Measurements from ENCODE around the gene CEP44.
"Not testable (repeated sequence)": the region's sequence is repeated elsewhere in the genome, so short reads cannot be mapped to it uniquely, and the experiment has no call there.

CEP44 gene

DNA sequence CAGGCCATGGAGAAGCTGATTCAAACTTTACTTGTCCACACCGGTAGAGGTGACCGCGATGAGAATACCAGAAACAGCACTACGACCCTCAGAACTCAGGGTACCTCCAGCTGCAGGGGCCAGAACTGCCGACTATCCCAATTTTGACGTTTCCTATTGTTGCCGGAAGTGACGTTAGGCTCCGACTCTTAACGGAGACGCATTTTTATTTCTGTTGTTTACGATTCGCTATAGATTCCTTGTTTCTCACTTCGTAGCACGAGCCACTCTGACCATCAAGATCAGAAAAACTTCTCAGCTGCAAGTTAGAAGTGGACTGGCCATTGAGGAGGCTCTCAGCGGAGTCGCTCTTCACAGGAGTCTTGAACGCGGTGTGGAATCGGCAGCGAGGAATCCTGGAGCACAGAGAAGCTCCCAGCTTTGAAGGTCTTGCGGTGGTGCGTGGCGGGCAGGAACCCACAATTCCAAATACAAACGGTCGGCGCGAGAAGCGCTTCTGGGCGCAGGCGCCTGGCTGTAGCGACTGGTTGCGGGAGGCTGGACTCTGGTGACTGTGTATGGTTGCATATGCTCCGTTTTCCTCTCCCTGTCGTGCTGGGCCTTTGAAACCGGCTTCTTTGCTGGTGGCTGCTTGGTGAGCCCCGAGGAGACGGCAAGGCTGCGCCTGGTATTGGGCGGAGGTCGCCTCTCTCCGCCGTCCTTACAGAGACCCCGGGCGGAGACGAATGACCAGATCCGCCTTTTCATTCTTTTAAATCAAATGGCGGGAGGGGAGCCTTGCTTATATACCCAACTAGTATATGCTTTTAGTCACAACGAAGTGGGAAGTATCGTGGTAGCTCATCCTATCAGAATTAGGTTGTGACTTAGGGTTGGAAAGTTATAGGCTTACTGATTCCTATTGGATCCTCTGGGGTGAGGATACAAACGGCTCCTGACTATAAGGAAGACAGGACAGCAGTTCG is at the start of gene CEP44, which contains the start of gene FBXO8:
TSS of gene CEP44 (plus strand) at position 405 of the 965 bp plus-strand sequence. CDS start 15,211 bp downstream, outside the sequence.
TSS of gene FBXO8 (minus strand) at position 161 of the 965 bp plus-strand sequence. CDS start 20,575 bp downstream, outside the sequence.
- DNase-seq, result peak; percentile 88

- no peak for DNase-seq
Observed at GRCh38 chr4:174236359-174236758, 47.4 kb upstream of the CEP44 start.

DNA sequence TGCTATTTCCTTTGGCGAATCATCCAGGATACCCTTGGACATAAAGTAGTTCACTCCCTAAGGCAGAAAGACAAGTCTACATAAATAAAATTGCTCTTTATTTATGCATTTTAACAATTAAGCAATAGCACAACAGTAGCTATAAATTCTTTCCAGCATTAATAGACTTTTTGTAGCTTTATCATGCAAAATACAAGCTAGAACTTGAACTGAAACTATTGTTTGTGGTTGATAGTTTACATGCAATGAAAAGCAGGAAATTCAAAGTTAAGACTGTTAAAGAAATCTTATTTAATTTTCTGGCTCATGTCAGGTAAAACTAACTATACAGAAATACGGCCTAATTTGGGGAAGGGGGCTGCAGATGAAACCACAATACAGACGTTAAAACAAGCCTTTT is 42.5 kb upstream of the CEP44 start:
- DNase-seq, result no peak

GRCh38 chr4:174244441-174244840 is 39.3 kb upstream of the CEP44 start:
- DNase-seq, result no peak

DNA sequence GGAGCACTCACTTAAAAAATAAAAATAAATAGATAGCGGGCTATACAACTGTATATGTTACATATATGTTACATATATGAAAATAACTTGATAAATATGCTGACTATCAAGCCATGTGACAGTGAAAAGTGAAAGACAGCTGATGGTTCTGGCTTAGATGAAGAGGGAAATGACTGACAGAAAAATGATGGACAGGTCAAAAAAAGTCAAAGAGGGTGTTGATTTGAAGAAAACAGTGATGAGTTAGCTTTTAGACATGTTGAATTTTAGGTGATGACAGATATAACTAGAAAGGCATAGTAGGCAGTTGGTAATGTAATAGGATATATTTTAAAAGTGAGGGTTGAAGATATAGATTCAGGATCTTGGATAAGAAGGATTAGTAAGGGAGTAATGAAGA is 38.0 kb upstream of the CEP44 start:
- DNase-seq, result no peak

- no peak for DNase-seq
Observed at GRCh38 chr4:174248407-174248806, 35.3 kb upstream of the CEP44 start.

GRCh38 chr4:174252412-174252811 is 31.3 kb upstream of the CEP44 start:
- DNase-seq, result no peak

GRCh38 chr4:174254613-174255012 is 29.1 kb upstream of the CEP44 start:
- no peak for DNase-seq

- DNase-seq, result no peak
Observed at GRCh38 chr4:174255374-174255773, 28.3 kb upstream of the CEP44 start.

- DNase-seq, result no peak
Observed at GRCh38 chr4:174255786-174256185, 27.9 kb upstream of the CEP44 start.

DNA sequence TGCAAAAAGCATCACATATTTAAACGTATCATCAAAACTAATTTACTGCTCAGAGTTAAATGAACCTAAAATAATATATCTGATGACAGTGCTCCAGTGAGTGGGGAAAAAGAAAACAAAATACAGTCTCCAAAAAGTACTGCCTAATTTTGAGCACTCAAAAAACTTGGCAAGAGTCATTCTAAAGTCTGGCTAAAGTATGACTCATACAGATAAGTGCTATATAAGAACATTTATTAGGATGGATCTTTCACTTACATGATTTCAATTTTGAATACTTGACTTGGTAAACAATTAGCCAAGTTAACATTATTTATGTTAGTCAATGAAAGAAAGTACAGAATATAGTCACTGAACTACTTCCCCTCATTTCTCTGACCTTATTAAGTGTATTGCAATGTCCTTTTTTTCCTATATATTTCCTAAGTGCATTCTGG is 27.4 kb upstream of the CEP44 start:
- no peak for DNase-seq

DNA sequence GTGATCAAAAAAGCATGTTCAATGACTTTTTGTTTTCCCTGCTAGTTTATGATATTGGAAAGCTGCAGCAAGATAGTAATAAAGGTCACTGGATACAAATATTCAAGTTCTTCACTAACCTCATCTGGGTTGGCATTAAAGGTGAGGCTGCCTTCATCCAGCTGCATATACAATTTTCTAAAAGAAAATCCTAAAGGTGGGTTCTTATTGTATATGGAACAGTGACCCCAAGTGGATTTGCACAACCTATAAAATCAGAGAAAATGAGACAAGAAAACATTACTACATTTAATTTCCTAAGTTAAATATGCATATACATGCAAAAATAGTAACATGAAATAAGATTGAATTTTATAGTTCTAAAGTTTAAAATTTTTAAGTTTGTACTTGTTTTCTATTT is 24.1 kb upstream of the CEP44 start:
- no peak for DNase-seq

- DNase-seq, result no peak
Observed at GRCh38 chr4:174260099-174260498, 23.6 kb upstream of the CEP44 start.

DNA sequence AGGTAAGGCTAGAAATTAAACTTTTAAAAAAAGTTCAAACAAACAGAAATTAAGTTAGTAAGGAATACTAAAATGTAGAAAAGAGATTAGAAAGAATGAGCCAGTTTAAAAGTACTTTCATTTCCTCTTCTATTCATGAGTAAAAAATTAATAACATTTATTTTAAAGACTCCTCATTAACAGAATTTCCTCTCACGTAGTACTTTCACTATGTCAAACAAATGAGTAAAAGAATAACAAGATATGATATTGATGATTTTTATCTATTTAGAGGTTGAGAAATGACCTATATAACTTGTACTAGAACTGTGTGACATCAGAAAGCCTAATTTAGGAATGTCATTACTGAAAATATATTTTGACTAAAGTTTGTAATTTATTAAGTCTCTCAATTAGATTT is 22.3 kb upstream of the CEP44 start:
- not testable (repeated sequence) for DNase-seq

GRCh38 chr4:174262624-174263444 is 20.9 kb upstream of the CEP44 start:
- DNase-seq, result no peak

- DNase-seq, result no peak
Observed at GRCh38 chr4:174263445-174263736, 20.3 kb upstream of the CEP44 start.

DNA sequence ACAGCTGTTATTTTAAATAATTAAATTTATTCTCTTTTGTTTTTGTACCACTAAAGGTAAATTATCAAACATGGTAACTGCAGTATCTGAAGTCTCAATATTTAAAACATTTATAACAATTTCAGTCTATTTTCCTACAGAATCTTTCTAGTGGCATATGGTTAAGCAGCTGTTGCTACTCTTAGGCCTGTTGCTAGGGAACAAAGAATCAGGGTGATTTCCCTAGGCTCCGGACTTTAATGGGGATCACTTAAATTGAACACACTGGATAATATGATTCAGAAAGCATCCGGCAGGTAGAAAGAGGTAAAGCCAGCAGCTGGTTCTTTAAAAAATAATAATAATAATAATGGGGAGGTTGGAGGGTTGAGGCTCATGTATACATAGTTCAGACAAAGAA is 17.8 kb upstream of the CEP44 start:
- no peak for DNase-seq

DNA sequence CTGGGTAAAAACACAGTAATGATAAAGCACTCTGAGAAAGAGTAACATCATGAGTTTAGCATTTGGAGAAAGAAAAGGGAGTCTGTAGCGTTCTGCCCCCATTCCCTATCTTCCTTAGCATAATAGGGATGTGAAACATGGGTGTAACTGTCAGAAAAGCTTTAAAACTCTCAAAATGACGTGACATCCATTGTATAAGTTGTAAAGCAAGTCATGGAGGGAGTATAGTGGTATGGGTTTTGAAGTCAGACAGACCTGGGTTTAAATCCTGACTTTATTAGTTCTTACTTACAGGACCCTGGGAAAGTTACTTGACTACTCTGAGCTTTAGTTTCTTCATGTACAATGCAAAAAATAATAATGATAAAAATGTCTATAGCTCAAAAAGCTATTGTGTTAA is 17.3 kb upstream of the CEP44 start:
- no peak for DNase-seq

DNA sequence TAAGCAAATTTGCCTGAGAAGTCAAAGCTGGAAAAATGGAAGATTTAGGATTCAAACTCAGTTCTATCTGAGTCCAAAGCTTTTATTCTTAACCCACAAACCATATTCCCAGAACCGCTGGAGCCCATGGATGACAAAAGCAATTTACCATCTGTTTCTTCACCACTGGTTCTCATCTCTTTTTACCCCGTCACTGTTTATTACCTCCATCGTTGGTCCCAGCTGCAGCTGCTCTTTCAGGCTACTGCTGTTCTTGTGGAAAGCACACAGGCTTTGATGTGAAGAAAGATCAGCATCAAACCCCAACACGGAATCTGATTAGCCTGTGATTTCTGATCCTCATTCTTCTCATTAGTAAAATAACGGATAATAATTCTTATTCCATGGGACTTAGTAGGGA is 9.8 kb upstream of the CEP44 start:
- no peak for DNase-seq

DNA sequence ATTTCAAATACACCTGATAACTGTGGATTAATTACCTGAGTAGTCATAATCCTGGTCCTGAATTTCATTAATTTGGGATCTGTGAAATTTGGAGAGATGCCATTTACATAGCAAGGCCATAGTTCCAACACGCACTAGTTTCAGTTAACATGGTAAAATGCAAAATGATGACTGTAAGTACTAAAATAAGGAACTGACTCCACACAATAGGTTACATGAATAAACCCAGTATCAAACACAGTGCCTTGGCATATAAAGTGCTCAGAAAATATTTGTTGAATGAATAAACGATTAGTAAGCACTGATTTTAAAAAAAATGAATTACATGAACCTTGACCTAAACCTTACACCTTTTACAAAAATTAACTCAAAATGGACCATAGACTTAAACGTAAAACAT is 9.3 kb upstream of the CEP44 start:
- no peak for DNase-seq

DNA sequence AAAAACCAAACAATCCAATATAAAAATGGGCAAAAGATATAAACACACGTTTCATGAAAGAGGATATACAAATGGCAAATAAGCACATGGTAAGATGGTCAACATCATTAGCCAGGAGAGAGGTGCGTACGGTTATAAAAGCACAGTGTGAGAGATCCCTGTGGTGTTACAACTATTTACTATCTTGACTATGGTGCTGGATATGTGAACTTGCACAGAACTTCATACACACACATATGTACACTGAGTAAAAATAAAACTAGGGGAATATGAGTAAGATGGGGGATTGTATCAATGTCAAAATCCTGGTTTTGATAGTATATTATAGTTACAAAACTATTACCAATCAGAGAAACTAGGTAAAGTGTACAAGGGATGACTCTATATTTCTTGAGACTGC is 8.6 kb upstream of the CEP44 start:
- no peak for DNase-seq

DNA sequence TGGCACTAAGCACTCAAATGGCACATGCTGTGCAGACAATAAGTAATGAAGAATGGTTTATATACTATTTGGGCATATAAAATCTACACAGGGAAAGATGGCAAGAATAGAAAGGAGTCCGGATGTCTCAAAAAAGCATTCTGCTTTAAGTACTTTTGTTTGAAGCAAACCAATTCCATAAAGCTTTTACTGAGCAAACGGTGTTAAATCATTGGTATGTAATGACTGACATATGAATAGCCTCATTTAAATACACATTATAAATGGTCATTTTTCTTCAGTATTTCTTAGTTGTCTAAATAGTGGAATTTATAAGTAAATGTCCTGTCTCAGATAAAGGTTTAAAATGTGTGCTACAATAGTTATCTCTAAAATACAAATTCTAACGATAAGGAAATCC is 6.3 kb upstream of the CEP44 start:
- no peak for DNase-seq

GRCh38 chr4:174278467-174278866 is 5.2 kb upstream of the CEP44 start:
- no peak for DNase-seq

Data from activated CD8-positive, alpha-beta memory T cell treated with anti-CD3 and anti-CD28 coated beads for 24 hours (primary cell).